Measurements from ENCODE around the gene PDSS1.

- TF ChIP-seq, protein P1, sequence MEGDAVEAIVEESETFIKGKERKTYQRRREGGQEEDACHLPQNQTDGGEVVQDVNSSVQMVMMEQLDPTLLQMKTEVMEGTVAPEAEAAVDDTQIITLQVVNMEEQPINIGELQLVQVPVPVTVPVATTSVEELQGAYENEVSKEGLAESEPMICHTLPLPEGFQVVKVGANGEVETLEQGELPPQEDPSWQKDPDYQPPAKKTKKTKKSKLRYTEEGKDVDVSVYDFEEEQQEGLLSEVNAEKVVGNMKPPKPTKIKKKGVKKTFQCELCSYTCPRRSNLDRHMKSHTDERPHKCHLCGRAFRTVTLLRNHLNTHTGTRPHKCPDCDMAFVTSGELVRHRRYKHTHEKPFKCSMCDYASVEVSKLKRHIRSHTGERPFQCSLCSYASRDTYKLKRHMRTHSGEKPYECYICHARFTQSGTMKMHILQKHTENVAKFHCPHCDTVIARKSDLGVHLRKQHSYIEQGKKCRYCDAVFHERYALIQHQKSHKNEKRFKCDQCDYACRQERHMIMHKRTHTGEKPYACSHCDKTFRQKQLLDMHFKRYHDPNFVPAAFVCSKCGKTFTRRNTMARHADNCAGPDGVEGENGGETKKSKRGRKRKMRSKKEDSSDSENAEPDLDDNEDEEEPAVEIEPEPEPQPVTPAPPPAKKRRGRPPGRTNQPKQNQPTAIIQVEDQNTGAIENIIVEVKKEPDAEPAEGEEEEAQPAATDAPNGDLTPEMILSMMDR (IDR thresholded peaks at IDR 0.05): no peak
- no peak for TF ChIP-seq POLR2A (IDR thresholded peaks at IDR 0.05)
Measured at GRCh38 chr10:26703096-26703495, 5.6 kb downstream of the PDSS1 start.
